Lower leg skin (tissue), 3 donors: ENCODE results near the gene ZCCHC14.

Source experiments
- CTCF ChIP-seq, 3 donors: fragments of 450-650 bp; IDR thresholded peaks; one replicate each; pipeline ENCODE4 v1.5.1; 2016; ENCODE audit warnings: antibody characterized with exemption in 3 of 3, mild to moderate bottlenecking in 3 of 3, moderate library complexity in 2 of 3
- POLR2A ChIP-seq, 2 donors: fragments of 450-650 bp; IDR thresholded peaks; one replicate each; pipeline ENCODE4 v1.6.1; 2016 to 2017; ENCODE audit warnings: antibody characterized with exemption in 2 of 2, mild to moderate bottlenecking in 1 of 2, moderate library complexity in 1 of 2

GRCh38 chr16:87359121-87359520, 133.7 kb downstream of the ZCCHC14 start:
- TF ChIP-seq CTCF (IDR thresholded peaks at IDR 0.05) (no peak), POLR2A (IDR thresholded peaks at IDR 0.05) (no peak)
